Cardiac fibroblast (primary cell): ENCODE measurements around the gene PUDP.

Experiments
- DNase-seq, 2 donors: peaks; one replicate each; pipeline versions ENCODE4 v3.0.0 to v3.0.0-alpha.2; 2010; ENCODE audit warnings: low read depth in 2 of 2
- H3K4me3 ChIP-seq, 2 donors: replicated peaks in 1 of 2; 1 replicate in 1 of 2; 2 replicates in 1 of 2; pipeline ENCODE4 v1.5.1; 2011; ENCODE audit warnings: low read depth in 2 of 2, low read length in 2 of 2, mild to moderate bottlenecking in 2 of 2, moderate library complexity in 1 of 2
- CTCF ChIP-seq: IDR thresholded peaks from one replicate; pipeline ENCODE4 v1.5.1; 2011; ENCODE audit warnings: low read depth, mild to moderate bottlenecking, low read length, inconsistent platforms

PUDP gene

GRCh38 chrX:7153231-7153630 lies 5.3 kb upstream of the PUDP start:
- no peak overlapping the region for H3K4me3 ChIP-seq
- no peak for TF ChIP-seq CTCF
- DNase-seq: no peak

- no peak for DNase-seq
- no peak for TF ChIP-seq CTCF
- H3K4me3 ChIP-seq: no peak overlapping the region
Measured at GRCh38 chrX:7149411-7149810, 1.5 kb upstream of the PUDP start.

- peak within 1 kb of the TSS; percentile 76 to 79 for H3K4me3 ChIP-seq
- no peak for TF ChIP-seq CTCF
- peak; percentile 3 to 12 for DNase-seq
Measured at GRCh38 chrX:7147413-7147977, 458 bp downstream of the PUDP start, which contains the start of gene STS. Gene STS, plus strand, starts transcription at chrX:7147712. Its CDS starts 105,488 bp downstream, at chrX:7253200.

GRCh38 chrX:7146703-7147412 lies 1.1 kb downstream of the PUDP start:
- DNase-seq: peak; percentile 14 to 20
- peak overlapping the region; percentile 61 to 76 for H3K4me3 ChIP-seq
- TF ChIP-seq CTCF: no peak

- TF ChIP-seq CTCF: no peak
- H3K4me3 ChIP-seq: no peak overlapping the region
- no peak for DNase-seq
Measured at GRCh38 chrX:7146020-7146702, 1.8 kb downstream of the PUDP start.

GRCh38 chrX:7145454-7145853 lies 2.5 kb downstream of the PUDP start:
- no peak for TF ChIP-seq CTCF
- no peak for DNase-seq
- no peak overlapping the region for H3K4me3 ChIP-seq
